Lower leg skin (tissue), 4 donors: ENCODE data around the gene LTB. TPM values are rescaled to one million over a fixed set of nuclear protein-coding genes. Genes with fewer than 3 reads are reported as not detected.
A peak's percentile ranks its signal among the peaks of the same experiment; 100 is the strongest.

Source experiments
- DNase-seq, 2 donors: peaks; one replicate each; pipeline ENCODE4 v3.0.0-alpha.2; 2019; ENCODE audit warnings: low spot score in 2 of 2
- H3K4me3 ChIP-seq: fragments of 200-600 bp; sonication (generic); 2 replicates; pipeline ENCODE4 v1.5.1; 2017; ENCODE audit warnings: mild to moderate bottlenecking, low read depth; ENCODE audit not compliant: poor library complexity, severe bottlenecking
- POLR2A ChIP-seq, 2 donors: fragments of 450-650 bp; IDR thresholded peaks; one replicate each; pipeline ENCODE4 v1.6.1; 2016 to 2017; ENCODE audit warnings: antibody characterized with exemption in 2 of 2, mild to moderate bottlenecking in 1 of 2, moderate library complexity in 1 of 2
- WGBS, 2 donors: methylation state at CpG; one replicate each; pipeline ENCODE4 v1.1.5; 2018; 5-methylcytosine and 5-hydroxymethylcytosine counted together
- intact Hi-C: fragments of 100-400 bp; cut with DNase I; formaldehyde crosslinking; loops from one replicate; pipeline ENCODE4 v1.15.0; 2023; ENCODE audit warnings: low total_unique reads
- total RNA-seq, 4 donors: library from RNA; depleted of rRNA; stranded (reverse); fragments of >200 nt; gene quantifications; one replicate each; pipeline ENCODE4 v1.1.0, GENCODE V29; 2016
- TF ChIP-seq, protein P1 (sequence below), 3 donors: fragments of 450-650 bp; IDR thresholded peaks; one replicate each; pipeline ENCODE4 v1.5.1; 2016; ENCODE audit warnings: antibody characterized with exemption in 3 of 3, mild to moderate bottlenecking in 3 of 3, moderate library complexity in 2 of 3

LTB gene
- total RNA-seq, 4 donors from 2014 or later = 1.1 TPM; not detected in 3

DNA sequence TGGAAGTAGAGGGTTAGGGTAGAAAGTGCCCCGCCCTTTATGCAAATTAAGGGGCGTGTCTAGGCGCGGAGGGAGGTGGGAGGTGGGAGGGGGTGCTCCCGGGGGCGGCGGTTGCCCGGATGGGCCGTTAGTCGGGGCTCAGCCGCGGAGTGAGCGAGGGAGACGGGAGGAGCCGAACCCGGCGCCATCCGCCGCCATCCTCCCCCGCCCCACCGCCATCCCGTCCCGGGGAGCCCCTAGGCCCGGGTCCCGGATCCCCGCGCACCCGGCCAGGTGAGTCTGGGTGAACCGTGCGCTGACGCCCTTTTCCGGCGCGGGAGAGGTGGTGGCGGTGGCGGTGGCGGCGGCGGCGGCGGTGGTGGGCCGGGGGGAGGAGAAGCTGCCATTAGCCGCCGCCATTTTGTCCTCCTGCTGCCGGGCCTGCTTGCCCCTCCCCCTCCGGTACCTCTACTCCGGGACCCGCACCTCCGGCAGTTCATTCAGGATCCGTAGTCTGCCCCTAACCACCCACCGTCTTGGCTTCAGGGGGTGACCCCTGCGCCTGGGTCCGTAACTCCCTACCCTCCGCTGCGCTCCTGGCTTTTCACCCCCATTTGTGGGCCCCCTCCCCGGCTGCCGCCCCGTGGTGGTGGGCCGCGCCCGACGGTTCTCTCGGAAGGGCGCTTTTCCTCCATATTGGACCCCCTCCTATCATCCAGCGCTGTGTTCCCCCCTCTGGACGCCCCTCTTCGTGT, 38.5 kb upstream of the LTB start, which contains the start of gene PRRC2A:
Gene PRRC2A (plus strand): TSS at position 130 of the 734 bp plus-strand sequence. CDS start 2,075 bp downstream, outside the sequence.
- 0 to 1% methylated on average over 51 to 64 of the region's 67 CpGs for WGBS, 2 donors
- peak within 1 kb of the TSS; percentile 76 for H3K4me3 ChIP-seq
- DNase-seq = peak; percentile 66 to 99
- intact Hi-C loops = no loop called here
- TF ChIP-seq, protein P1, sequence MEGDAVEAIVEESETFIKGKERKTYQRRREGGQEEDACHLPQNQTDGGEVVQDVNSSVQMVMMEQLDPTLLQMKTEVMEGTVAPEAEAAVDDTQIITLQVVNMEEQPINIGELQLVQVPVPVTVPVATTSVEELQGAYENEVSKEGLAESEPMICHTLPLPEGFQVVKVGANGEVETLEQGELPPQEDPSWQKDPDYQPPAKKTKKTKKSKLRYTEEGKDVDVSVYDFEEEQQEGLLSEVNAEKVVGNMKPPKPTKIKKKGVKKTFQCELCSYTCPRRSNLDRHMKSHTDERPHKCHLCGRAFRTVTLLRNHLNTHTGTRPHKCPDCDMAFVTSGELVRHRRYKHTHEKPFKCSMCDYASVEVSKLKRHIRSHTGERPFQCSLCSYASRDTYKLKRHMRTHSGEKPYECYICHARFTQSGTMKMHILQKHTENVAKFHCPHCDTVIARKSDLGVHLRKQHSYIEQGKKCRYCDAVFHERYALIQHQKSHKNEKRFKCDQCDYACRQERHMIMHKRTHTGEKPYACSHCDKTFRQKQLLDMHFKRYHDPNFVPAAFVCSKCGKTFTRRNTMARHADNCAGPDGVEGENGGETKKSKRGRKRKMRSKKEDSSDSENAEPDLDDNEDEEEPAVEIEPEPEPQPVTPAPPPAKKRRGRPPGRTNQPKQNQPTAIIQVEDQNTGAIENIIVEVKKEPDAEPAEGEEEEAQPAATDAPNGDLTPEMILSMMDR (IDR thresholded peaks at IDR 0.05) = no peak
- peak in 1 of 2 donors; percentile 65 for TF ChIP-seq POLR2A (IDR thresholded peaks at IDR 0.05)

DNA sequence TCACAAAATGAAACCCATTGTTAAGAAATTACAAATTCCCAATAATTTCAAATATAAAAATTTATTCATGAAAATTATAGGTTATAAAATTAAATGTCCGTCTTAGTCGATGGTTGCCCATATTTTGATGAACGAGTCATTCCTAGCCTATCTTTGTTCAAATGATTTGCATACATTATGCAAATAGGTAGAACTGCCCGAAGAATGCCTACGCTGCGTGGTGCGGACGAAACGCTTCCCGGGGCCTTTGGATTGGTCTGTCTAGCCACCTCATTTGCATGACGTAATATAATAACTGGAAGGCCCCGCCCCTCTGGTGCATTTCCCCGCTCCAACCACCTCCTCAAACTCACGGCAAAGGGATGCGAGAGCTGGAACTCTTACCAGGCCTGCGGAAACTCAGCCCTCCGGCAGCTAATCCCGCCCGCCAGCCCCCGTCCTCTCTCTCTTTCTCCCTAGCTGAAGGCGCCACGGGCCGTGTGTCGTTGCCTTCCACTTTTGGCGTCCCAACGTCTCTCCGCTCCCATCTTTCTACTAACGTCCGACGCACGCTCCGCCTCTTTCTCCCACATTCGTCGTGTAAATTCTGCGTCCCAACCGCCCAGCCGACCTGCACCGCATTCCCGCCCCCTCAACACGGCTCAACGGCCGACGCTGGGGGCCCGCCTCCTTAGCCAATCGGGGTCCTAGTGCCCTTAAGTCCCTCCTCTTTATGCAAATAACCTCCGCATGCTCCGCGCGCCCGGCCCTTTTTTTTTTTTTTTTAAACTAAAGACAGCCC, 37.8 kb upstream of the LTB start:
- peak; percentile 98 to 99 for DNase-seq
- WGBS, 2 donors = 0% methylated on average over 50 of the region's 50 CpGs
- H3K4me3 ChIP-seq = no peak overlapping the region
- TF ChIP-seq, protein P1 (IDR thresholded peaks at IDR 0.05) = peak in 1 of 3 donors; percentile 68
- TF ChIP-seq POLR2A (IDR thresholded peaks at IDR 0.05) = peak in 1 of 2 donors; percentile 63
- intact Hi-C loops = no loop called here

- TF ChIP-seq, protein P1 (IDR thresholded peaks at IDR 0.05) = no peak
- no peak for TF ChIP-seq POLR2A (IDR thresholded peaks at IDR 0.05)
- H3K4me3 ChIP-seq = no peak overlapping the region
- WGBS, 2 donors = 81 to 86% methylated on average over 2 of the region's 2 CpGs
- intact Hi-C loops = no loop called here
- no peak for DNase-seq
These were observed 34.8 kb upstream of the LTB start for GRCh38 chr6:31617010-31617409.

DNA sequence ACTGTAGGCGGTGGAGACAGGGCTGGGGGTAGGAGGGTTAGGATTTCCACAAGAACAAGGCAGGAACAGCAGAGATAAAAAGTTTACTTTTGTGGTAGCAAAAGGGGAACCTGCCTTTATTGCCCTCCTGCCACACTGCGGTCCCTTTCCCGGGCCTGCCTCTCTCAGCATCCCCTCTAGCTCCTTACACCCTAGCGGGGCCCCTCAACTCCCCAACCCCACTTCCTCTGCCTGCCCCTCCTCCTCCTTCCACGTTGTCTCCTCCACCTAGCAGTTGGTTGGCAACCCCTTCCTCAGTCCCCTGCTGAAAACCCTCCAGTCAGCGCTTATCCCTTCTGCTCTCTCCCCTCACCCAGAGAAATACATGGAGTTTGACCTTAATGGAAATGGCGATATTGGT, 33.5 kb upstream of the LTB start:
- intact Hi-C loops = no loop called here
- 60 to 62% methylated on average over 7 of the region's 7 CpGs for WGBS, 2 donors
- no peak for TF ChIP-seq POLR2A (IDR thresholded peaks at IDR 0.05)
- TF ChIP-seq, protein P1 (IDR thresholded peaks at IDR 0.05) = no peak
- no peak overlapping the region for H3K4me3 ChIP-seq
- no peak for DNase-seq

DNA sequence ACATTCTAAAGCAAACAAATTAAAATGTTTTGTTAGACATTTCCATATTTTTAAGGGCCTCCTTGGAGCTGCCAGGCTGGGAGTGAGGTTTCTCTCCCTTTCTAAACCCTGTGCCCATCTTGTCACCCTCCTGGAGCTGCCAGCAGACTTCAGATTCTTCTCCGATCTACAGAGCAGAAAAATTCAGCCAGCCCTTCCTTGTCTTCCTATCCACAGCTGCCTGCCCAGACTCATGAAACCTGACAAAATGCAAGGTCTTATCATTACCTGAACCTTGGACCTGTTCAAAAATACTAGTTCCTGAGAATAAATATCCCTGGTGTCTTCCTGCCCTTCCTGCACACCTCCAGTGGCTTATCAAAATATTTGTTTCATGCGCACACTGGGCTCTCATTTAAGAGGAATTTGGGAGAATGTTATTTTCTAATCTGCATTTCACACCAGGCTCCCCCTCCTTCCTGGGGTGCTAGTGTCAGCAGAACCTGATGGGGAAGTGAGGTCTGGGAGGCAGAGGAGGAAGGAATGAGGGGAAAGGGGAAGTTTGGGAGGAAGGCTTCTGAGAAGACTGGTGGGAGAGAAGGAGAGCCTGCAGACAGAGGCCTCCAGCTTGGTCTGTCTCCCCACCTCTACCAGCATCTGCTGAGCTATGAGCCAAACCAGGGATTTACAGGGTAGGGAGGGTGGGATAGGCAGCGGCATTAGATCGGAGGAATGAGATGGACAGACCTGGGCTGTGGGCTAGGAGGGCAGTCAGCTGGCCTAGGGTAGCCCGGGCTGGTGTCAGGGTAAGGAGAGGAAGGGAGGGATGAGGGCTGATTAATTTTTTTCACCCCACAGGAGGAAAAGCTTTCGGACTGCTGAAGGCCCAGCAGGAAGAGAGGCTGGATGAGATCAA, 32.7 kb upstream of the LTB start, which contains the start of gene AIF1:
Gene AIF1 (plus strand): TSS at position 551 of the 895 bp plus-strand sequence. CDS start 96 bp downstream, at position 647.
- H3K4me3 ChIP-seq = no peak within 1 kb of the TSS
- WGBS, 2 donors = 63 to 77% methylated on average over 6 of the region's 6 CpGs

More for the DNA sequence above, 32.7 kb upstream of the LTB start, which contains the start of gene AIF1:
- intact Hi-C loops = no loop called here
- DNase-seq = no peak
- TF ChIP-seq POLR2A (IDR thresholded peaks at IDR 0.05) = no peak
- TF ChIP-seq, protein P1 (IDR thresholded peaks at IDR 0.05) = no peak
